Measurements from ENCODE around the gene SUPT7L.
A peak's percentile ranks its signal among the peaks of the same experiment; 100 is the strongest.

Gene SUPT7L

DNA sequence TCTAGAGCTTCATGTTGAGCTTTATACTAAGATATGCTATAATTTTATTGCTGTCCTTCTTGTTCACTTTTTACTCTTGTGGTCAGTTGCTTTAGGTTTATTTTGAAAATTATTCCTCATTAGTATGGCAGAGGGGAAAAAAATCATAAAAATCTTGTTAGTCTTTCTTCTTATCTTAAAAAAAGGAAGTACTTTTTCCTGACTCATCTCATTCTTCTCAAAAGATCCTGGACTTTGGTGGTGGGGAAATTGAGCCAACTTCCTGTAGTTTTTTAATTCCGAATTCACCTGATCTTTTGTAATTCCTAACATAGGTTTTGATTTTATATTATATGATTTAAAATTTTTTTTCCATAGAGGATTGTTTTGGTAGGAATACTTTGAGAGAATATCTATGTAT lies 4.0 kb upstream of the SUPT7L start:
- TF ChIP-seq, protein P1, sequence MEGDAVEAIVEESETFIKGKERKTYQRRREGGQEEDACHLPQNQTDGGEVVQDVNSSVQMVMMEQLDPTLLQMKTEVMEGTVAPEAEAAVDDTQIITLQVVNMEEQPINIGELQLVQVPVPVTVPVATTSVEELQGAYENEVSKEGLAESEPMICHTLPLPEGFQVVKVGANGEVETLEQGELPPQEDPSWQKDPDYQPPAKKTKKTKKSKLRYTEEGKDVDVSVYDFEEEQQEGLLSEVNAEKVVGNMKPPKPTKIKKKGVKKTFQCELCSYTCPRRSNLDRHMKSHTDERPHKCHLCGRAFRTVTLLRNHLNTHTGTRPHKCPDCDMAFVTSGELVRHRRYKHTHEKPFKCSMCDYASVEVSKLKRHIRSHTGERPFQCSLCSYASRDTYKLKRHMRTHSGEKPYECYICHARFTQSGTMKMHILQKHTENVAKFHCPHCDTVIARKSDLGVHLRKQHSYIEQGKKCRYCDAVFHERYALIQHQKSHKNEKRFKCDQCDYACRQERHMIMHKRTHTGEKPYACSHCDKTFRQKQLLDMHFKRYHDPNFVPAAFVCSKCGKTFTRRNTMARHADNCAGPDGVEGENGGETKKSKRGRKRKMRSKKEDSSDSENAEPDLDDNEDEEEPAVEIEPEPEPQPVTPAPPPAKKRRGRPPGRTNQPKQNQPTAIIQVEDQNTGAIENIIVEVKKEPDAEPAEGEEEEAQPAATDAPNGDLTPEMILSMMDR (IDR thresholded peaks at IDR 0.05; ENCODE audit: insufficient read depth, low read depth, low read length, missing control alignments) = no peak
- H3K4me3 ChIP-seq (ENCODE audit: low read length) = no peak overlapping the region
- DNase-seq (ENCODE audit: low read depth) = no peak

DNA sequence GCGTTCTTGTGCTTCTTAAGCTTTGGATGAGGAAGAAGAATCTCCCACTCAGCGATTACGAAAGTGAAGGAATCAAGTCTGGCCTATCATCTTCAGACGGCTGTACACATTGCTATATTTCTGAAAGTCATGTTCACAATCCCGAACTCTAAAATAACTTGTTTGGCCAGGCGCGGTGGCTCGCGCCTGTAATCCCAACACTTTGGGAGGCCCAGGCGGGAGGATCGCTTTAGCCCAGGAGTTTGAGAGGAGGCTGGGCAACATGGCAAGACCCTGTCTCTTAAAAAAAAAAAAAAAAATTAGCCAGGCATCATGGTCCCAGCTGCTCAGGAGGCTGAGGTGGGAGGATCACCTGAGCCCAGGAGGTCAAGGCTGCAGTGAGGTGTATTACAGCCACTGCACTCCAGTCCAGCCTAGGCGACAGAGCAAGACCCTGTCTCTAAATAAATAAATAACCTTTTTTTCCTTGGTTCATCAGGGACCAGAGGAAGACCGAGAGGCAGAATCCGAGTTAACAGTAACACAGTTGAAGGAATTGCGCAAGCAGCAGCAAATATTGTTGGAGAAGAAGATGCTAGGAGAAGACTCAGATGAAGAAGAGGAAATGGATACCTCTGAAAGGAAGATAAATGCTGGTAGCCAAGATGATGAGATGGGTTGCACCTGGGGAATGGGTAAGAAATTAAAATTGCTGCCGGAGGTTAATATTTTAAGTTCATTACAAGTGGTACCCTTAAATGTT lies 1.4 kb upstream of the SUPT7L start:
- TF ChIP-seq, protein P1 (IDR thresholded peaks at IDR 0.05; ENCODE audit: insufficient read depth, low read depth, low read length, missing control alignments) = no peak
- DNase-seq (ENCODE audit: low read depth) = no peak
- peak overlapping the region; percentile 95 for H3K4me3 ChIP-seq (ENCODE audit: low read length)

DNA sequence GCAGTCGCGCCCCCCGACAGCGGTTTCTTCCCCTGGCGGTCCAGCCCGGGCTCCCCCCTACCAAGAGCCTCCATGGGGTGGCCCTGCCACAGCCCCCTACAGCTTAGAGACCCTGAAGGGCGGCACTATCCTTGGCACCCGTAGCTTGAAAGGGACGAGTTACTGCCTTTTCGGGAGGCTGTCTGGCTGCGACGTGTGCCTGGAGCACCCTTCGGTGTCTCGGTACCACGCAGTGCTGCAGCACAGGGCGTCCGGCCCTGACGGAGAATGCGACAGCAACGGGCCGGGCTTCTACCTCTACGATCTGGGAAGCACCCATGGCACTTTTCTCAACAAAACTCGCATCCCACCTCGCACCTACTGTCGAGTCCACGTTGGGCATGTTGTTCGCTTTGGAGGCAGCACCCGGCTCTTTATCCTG lies 750 bp upstream of the SUPT7L start:
- peak overlapping the region; percentile 95 for H3K4me3 ChIP-seq (ENCODE audit: low read length)
- DNase-seq (ENCODE audit: low read depth) = no peak
- TF ChIP-seq, protein P1 (IDR thresholded peaks at IDR 0.05; ENCODE audit: insufficient read depth, low read depth, low read length, missing control alignments) = no peak

DNA sequence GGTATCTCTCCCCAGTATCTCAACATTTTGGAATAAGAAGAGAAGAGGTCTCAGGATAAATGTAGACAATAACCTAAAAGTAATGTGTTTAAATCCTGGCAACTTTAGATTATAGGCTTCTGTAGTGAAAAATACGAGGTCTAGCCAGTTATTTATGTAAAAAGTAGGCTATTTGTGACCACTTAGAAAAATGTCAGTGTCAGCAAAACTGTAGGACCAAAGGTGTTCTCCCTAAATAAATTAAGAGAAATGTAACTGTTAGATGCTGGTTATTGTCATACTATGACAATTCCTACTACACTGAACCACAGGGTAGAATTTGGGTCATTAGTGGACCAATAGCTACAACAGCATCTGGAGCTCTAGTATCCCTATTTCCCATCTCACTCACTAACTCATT lies 2.0 kb downstream of the SUPT7L start:
- no peak overlapping the region for H3K4me3 ChIP-seq (ENCODE audit: low read length)
- no peak for DNase-seq (ENCODE audit: low read depth)
- TF ChIP-seq, protein P1 (IDR thresholded peaks at IDR 0.05; ENCODE audit: insufficient read depth, low read depth, low read length, missing control alignments) = no peak

DNA sequence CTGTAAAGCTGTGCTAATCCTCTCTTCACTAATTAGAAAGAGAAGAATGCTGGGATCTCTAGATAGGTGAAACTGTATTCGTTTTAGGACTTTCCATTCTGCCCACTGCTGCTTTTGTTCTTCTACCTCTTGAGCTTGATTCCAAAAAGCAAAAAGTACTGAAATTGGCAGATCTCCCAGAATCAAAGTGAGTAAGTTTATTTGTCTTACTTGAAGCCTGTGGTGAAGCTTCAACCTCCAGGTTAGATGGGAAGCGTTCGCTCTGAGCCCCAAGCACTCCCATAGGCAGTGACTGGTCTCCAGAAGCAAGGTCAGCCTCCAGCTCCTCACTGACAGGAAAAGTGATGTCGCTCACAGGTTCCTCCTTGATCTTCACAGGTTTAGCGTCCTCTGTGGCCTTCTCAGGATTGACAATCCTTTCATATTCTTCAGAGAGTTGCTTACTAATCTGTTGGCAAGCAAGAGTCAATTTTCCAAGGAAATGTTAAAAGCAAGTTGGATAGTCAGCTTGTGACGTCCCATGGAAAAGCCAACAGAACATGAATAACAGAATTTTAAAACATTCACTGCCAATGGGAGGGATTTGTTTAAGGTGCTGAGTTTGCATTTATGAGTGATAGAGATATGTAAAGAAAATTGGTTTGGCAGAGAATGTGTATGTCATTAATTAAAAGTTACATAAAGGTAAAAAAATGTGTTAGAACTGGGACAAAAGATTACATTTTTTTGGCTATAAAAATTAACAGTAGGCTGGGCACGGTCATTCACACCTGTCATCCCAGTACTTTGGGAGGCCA lies 8.1 kb downstream of the SUPT7L start:
- H3K4me3 ChIP-seq (ENCODE audit: low read length) = no peak overlapping the region
- DNase-seq (ENCODE audit: low read depth) = peak; percentile 54
- TF ChIP-seq, protein P1 (IDR thresholded peaks at IDR 0.05; ENCODE audit: insufficient read depth, low read depth, low read length, missing control alignments) = no peak

DNA sequence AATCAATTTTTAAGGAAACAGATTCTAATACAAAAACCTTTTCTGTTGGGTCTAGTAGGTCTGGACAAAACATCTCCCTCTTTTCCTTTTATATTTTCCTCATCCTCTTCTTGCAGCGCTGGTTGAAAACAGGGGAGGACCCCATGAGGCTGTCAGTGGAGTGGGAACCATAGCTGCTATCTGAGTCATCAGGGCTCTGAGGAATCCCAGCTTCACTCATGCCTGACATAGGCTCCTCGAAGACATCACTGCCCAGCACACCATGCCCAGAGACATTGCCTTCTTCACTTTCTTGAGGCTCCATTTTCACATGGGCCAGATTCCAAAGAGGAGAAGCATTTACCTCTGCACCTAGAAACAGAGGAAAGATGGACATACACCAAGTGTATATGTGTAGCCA lies 10.0 kb downstream of the SUPT7L start:
- H3K4me3 ChIP-seq (ENCODE audit: low read length) = no peak overlapping the region
- TF ChIP-seq, protein P1 (IDR thresholded peaks at IDR 0.05; ENCODE audit: insufficient read depth, low read depth, low read length, missing control alignments) = no peak
- peak; percentile 47 for DNase-seq (ENCODE audit: low read depth)

Measured in epithelial cell of esophagus (primary cell).